HL-60 (cell line): Measurements from ENCODE around the gene TMEM143.

Source experiments
- GABPA ChIP-seq: IDR thresholded peaks from 2 replicates; pipeline ENCODE4 v1.6.1; 2012; ENCODE audit warnings: low read depth
- POLR2AphosphoS5 ChIP-seq: IDR thresholded peaks from 2 replicates; pipeline ENCODE4 v1.6.1; 2012; ENCODE audit warnings: low read depth
- TF ChIP-seq, protein P1 (sequence below): IDR thresholded peaks from one replicate; pipeline ENCODE4 v1.5.1; 2011; ENCODE audit warnings: low read length, control low read depth, inconsistent platforms; ENCODE audit not compliant: insufficient read depth
- TF ChIP-seq, protein P2 (sequence below): IDR thresholded peaks from 2 replicates; pipeline ENCODE4 v1.6.1; 2012; ENCODE audit warnings: low read depth; ENCODE audit not compliant: insufficient replicate concordance

DNA sequence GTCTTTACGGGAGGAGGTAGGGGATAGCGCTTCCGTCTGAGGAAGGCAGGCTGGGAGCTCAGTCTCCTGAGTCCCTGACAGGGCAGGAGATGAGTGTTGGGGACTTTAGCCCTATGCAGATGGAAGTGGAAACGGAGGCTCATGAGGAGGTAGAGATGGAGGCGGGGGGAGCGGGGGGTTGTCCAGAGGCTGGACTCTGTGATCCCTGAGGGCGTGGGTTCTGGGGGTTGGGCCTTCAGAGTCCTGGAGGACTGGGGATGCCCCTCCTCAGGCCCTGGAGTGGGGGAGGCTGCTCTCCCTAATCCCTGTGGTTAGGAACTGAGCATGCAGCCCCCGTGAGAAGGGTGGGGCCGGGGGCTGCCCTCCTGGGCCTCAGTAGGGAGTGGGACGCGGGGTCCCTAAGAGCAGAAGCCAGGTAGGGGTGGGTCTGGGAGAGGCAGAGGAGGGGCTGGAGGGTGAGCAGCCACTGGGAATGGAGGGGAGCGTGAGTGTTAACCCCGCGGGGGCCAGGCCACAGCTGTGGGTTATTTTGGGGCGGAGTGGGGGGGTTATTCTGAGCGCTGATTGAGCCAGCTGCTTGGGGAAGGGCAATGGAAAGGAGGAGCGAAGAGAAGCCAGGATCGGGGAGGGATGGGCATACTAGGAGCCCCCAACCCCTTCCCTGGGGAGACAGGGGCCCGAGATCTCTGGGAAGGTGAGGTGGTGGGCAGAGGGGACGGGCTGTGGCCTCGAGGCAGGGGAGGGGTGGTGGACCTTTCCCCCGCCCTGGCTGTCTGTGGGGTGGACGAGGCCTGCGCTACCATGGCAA, 32.5 kb upstream of the TMEM143 start:
- TF ChIP-seq, protein P1, sequence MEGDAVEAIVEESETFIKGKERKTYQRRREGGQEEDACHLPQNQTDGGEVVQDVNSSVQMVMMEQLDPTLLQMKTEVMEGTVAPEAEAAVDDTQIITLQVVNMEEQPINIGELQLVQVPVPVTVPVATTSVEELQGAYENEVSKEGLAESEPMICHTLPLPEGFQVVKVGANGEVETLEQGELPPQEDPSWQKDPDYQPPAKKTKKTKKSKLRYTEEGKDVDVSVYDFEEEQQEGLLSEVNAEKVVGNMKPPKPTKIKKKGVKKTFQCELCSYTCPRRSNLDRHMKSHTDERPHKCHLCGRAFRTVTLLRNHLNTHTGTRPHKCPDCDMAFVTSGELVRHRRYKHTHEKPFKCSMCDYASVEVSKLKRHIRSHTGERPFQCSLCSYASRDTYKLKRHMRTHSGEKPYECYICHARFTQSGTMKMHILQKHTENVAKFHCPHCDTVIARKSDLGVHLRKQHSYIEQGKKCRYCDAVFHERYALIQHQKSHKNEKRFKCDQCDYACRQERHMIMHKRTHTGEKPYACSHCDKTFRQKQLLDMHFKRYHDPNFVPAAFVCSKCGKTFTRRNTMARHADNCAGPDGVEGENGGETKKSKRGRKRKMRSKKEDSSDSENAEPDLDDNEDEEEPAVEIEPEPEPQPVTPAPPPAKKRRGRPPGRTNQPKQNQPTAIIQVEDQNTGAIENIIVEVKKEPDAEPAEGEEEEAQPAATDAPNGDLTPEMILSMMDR, result no peak
- TF ChIP-seq, protein P2, sequence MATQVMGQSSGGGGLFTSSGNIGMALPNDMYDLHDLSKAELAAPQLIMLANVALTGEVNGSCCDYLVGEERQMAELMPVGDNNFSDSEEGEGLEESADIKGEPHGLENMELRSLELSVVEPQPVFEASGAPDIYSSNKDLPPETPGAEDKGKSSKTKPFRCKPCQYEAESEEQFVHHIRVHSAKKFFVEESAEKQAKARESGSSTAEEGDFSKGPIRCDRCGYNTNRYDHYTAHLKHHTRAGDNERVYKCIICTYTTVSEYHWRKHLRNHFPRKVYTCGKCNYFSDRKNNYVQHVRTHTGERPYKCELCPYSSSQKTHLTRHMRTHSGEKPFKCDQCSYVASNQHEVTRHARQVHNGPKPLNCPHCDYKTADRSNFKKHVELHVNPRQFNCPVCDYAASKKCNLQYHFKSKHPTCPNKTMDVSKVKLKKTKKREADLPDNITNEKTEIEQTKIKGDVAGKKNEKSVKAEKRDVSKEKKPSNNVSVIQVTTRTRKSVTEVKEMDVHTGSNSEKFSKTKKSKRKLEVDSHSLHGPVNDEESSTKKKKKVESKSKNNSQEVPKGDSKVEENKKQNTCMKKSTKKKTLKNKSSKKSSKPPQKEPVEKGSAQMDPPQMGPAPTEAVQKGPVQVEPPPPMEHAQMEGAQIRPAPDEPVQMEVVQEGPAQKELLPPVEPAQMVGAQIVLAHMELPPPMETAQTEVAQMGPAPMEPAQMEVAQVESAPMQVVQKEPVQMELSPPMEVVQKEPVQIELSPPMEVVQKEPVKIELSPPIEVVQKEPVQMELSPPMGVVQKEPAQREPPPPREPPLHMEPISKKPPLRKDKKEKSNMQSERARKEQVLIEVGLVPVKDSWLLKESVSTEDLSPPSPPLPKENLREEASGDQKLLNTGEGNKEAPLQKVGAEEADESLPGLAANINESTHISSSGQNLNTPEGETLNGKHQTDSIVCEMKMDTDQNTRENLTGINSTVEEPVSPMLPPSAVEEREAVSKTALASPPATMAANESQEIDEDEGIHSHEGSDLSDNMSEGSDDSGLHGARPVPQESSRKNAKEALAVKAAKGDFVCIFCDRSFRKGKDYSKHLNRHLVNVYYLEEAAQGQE, result no peak
- TF ChIP-seq POLR2AphosphoS5 (no peak), GABPA (no peak)
